ENCODE data around the gene MXRA7. TPM values are rescaled to one million over a fixed set of nuclear protein-coding genes. Genes with fewer than 3 reads are reported as not detected.

The MXRA7 gene
- total RNA-seq, 1 donor from 2014 or later, result 200 TPM

GRCh38 chr17:76673729-76674128 lies 37.0 kb downstream of the MXRA7 start:
- no peak for TF ChIP-seq CTCF (IDR thresholded peaks at IDR 0.05)
- H3K4me1 Mint-ChIP-seq (ENCODE audit: low read depth), result peaks cover 19% of the 10 kb centered on the region
- H3K27ac Mint-ChIP-seq (ENCODE audit: unreplicated experiment), result no peak overlapping the region
- H3K36me3 Mint-ChIP-seq (ENCODE audit: low read depth), result peaks cover 8% of the 10 kb centered on the region
- DNase-seq (ENCODE audit: low spot score), result no peak
- H3K4me3 Mint-ChIP-seq (ENCODE audit: unreplicated experiment), result no peak overlapping the region
- H3K27me3 Mint-ChIP-seq (ENCODE audit: low read depth), result no peaks in the 10 kb centered on the region
- H3K9me3 Mint-ChIP-seq (ENCODE audit: low read depth), result peaks cover 3% of the 10 kb centered on the region

- peaks cover 19% of the 10 kb centered on the region for H3K4me1 Mint-ChIP-seq (ENCODE audit: low read depth)
- no peak for DNase-seq (ENCODE audit: low spot score)
- peaks cover 8% of the 10 kb centered on the region for H3K36me3 Mint-ChIP-seq (ENCODE audit: low read depth)
- no peak overlapping the region for H3K27ac Mint-ChIP-seq (ENCODE audit: unreplicated experiment)
- peaks cover 3% of the 10 kb centered on the region for H3K9me3 Mint-ChIP-seq (ENCODE audit: low read depth)
- no peak for TF ChIP-seq CTCF (IDR thresholded peaks at IDR 0.05)
- H3K27me3 Mint-ChIP-seq (ENCODE audit: low read depth), result no peaks in the 10 kb centered on the region
- H3K4me3 Mint-ChIP-seq (ENCODE audit: unreplicated experiment), result no peak overlapping the region
Measured at GRCh38 chr17:76672892-76673291, 37.9 kb downstream of the MXRA7 start.

- Mint-ChIP-seq H3K9me3 (ENCODE audit: low read depth) (peaks cover 3% of the 10 kb centered on the region), H3K36me3 (ENCODE audit: low read depth) (peaks cover 8% of the 10 kb centered on the region), H3K4me1 (ENCODE audit: low read depth) (peaks cover 19% of the 10 kb centered on the region), H3K27ac (ENCODE audit: unreplicated experiment) (peak overlapping the region; percentile 87), H3K4me3 (ENCODE audit: unreplicated experiment) (peak overlapping the region; percentile 81), H3K27me3 (ENCODE audit: low read depth) (no peaks in the 10 kb centered on the region)
- DNase-seq (ENCODE audit: low spot score), result no peak
- no peak for TF ChIP-seq CTCF (IDR thresholded peaks at IDR 0.05)
Measured at GRCh38 chr17:76672270-76672851, 38.4 kb downstream of the MXRA7 start.

GRCh38 chr17:76671912-76672262 lies 38.9 kb downstream of the MXRA7 start:
- H3K9me3 Mint-ChIP-seq (ENCODE audit: low read depth), result peaks cover 3% of the 10 kb centered on the region
- H3K4me3 Mint-ChIP-seq (ENCODE audit: unreplicated experiment), result peak overlapping the region; percentile 81
- H3K36me3 Mint-ChIP-seq (ENCODE audit: low read depth), result peaks cover 8% of the 10 kb centered on the region
- no peaks in the 10 kb centered on the region for H3K27me3 Mint-ChIP-seq (ENCODE audit: low read depth)
- H3K27ac Mint-ChIP-seq (ENCODE audit: unreplicated experiment), result peak overlapping the region; percentile 87
- peaks cover 19% of the 10 kb centered on the region for H3K4me1 Mint-ChIP-seq (ENCODE audit: low read depth)
- no peak for TF ChIP-seq CTCF (IDR thresholded peaks at IDR 0.05)
- DNase-seq (ENCODE audit: low spot score), result no peak

- H3K4me3 Mint-ChIP-seq (ENCODE audit: unreplicated experiment), result peak overlapping the region; percentile 81
- H3K27me3 Mint-ChIP-seq (ENCODE audit: low read depth), result no peaks in the 10 kb centered on the region
- peaks cover 19% of the 10 kb centered on the region for H3K4me1 Mint-ChIP-seq (ENCODE audit: low read depth)
- H3K27ac Mint-ChIP-seq (ENCODE audit: unreplicated experiment), result peak overlapping the region; percentile 87
- peak; percentile 95 for DNase-seq (ENCODE audit: low spot score)
- peaks cover 3% of the 10 kb centered on the region for H3K9me3 Mint-ChIP-seq (ENCODE audit: low read depth)
- TF ChIP-seq CTCF (IDR thresholded peaks at IDR 0.05), result no peak
- H3K36me3 Mint-ChIP-seq (ENCODE audit: low read depth), result peaks cover 7% of the 10 kb centered on the region
Measured at GRCh38 chr17:76671123-76671911, 39.4 kb downstream of the MXRA7 start.

Measured in chondrocyte (in vitro differentiated cells).